CD4-positive, alpha-beta T cell (primary cell): Measurements from ENCODE around the gene PRSS53. TPM values are rescaled to one million over a fixed set of nuclear protein-coding genes. Genes with fewer than 3 reads are reported as not detected.

Experiments used
- ATAC-seq: fragments of 200-7000 bp; cut with Tn5 transposase; one replicate; pipeline ENCODE4 v1.10.0; 2022; ENCODE audit warnings: mild to moderate bottlenecking; ENCODE audit not compliant: poor library complexity
- CTCF ChIA-PET: fragments of 350-600 bp; sonication (Branson Sonifier 250); formaldehyde crosslinking; loops from one replicate; lab custom pipeline; 2021; ENCODE audit warnings: antibody characterized with exemption, inconsistent platforms; lab: Charles Lee
- POLR2A ChIA-PET: fragments of 350-600 bp; sonication (Branson Sonifier 250); formaldehyde crosslinking; loops from one replicate; lab custom pipeline; 2021; ENCODE audit warnings: antibody characterized with exemption, inconsistent platforms; lab: Charles Lee
- DNase-seq, 14 experiments: peaks; one replicate each; pipeline ENCODE4 v3.0.0-alpha.2; 2013 to 2020; ENCODE audit warnings: mixed read lengths in 2 of 14
- H3K27ac ChIP-seq, 2 donors: one replicate each; pipeline versions ENCODE4 v1.5.1 to v1.7.0; 2013; ENCODE audit warnings: low read length in 2 of 2, low read depth in 1 of 2, mild to moderate bottlenecking in 1 of 2
- H3K27me3 ChIP-seq, 2 experiments: 1 replicate in 1 of 2; 2 replicates in 1 of 2; pipeline versions ENCODE4 v1.6.1 to v1.7.0; 2013; ENCODE audit warnings: low read length in 2 of 2, control low read depth in 1 of 2, mild to moderate bottlenecking in 1 of 2, moderate library complexity in 1 of 2; ENCODE audit not compliant: insufficient read depth in 2 of 2, control insufficient read depth in 1 of 2
- H3K36me3 ChIP-seq: one replicate; pipeline ENCODE4 v1.6.1; 2013; ENCODE audit warnings: low read length, control low read depth; ENCODE audit not compliant: insufficient read depth
- H3K4me1 ChIP-seq: one replicate; pipeline ENCODE4 v1.6.1; 2013; ENCODE audit warnings: low read length, control low read depth; ENCODE audit not compliant: insufficient read depth
- H3K4me3 ChIP-seq: one replicate; pipeline ENCODE4 v1.5.1; 2013; ENCODE audit warnings: mild to moderate bottlenecking, low read length, moderate library complexity
- H3K9me3 ChIP-seq, 2 experiments: 1 replicate in 1 of 2; 2 replicates in 1 of 2; pipeline versions ENCODE4 v1.6.1 to v1.7.0; 2013; ENCODE audit warnings: low read length in 2 of 2, mild to moderate bottlenecking in 2 of 2, control low read depth in 1 of 2, moderate library complexity in 1 of 2; ENCODE audit not compliant: control insufficient read depth in 1 of 2, insufficient read depth in 1 of 2
- H3K27ac Mint-ChIP-seq: one replicate; pipeline ENCODE4 v1.8.0; 2020; ENCODE audit warnings: mixed read lengths
- H3K27me3 Mint-ChIP-seq: one replicate; pipeline ENCODE4 v1.8.0; 2021; ENCODE audit warnings: mixed read lengths
- H3K36me3 Mint-ChIP-seq: one replicate; pipeline ENCODE4 v1.8.0; 2021; ENCODE audit warnings: low read depth, mixed read lengths
- H3K4me1 Mint-ChIP-seq: one replicate; pipeline ENCODE4 v1.8.0; 2021; ENCODE audit warnings: low read depth, mixed read lengths
- H3K4me3 Mint-ChIP-seq: one replicate; pipeline ENCODE4 v1.8.0; 2020; ENCODE audit warnings: mild to moderate bottlenecking, mixed read lengths
- H3K9me3 Mint-ChIP-seq: one replicate; pipeline ENCODE4 v1.8.0; 2020; ENCODE audit warnings: mixed read lengths
- intact Hi-C, 2 experiments: fragments of 100-400 bp; cut with DNase I in 1 of 2; cut with micrococcal nuclease in 1 of 2; formaldehyde crosslinking; loops; one replicate each; pipeline versions ENCODE4 v1.15.1 to v1.9.0; 2023 to 2025; cut with DNase I, micrococcal nuclease
- total RNA-seq, 174 experiments: library from RNA in 2 of 174; stranded (reverse) in 2 of 174; gene quantifications; one replicate each; pipeline ENCODE4 v1.2.3 and lab custom pipeline; 2021 to 2026
- TF ChIP-seq, protein P1 (sequence below): fragments of 200-600 bp; IDR thresholded peaks from one replicate; pipeline ENCODE4 v1.8.0; 2022; ENCODE audit warnings: antibody characterized with exemption, mild to moderate bottlenecking

PRSS53 gene
- total RNA-seq, 2 experiments from 2014 or later, result 3.5 to 3.9 TPM

DNA sequence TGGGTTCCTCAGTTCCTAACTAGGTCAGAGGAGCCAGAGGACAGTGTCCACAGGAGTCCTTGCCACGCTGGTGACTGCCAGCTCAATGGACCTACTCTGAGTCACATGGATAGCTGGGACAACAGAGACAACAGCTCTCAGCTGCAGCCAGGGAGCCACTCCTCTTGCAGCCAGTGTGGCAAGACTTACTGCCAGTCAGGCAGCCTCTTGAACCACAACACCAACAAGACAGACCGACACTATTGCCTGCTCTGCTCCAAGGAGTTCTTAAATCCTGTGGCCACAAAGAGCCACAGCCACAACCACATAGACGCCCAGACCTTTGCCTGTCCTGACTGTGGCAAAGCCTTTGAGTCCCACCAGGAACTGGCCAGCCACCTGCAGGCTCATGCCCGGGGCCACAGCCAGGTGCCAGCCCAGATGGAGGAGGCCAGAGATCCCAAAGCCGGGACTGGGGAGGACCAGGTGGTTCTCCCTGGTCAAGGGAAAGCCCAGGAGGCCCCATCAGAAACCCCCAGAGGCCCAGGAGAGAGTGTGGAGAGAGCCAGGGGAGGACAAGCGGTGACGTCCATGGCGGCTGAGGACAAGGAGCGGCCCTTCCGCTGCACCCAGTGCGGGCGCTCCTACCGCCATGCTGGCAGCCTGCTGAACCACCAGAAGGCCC lies 7.9 kb downstream of the PRSS53 start:
- no peaks in the 10 kb centered on the region for H3K27me3 Mint-ChIP-seq
- ChIA-PET POLR2A (no interaction called here), CTCF (no interaction called here)
- TF ChIP-seq, protein P1, sequence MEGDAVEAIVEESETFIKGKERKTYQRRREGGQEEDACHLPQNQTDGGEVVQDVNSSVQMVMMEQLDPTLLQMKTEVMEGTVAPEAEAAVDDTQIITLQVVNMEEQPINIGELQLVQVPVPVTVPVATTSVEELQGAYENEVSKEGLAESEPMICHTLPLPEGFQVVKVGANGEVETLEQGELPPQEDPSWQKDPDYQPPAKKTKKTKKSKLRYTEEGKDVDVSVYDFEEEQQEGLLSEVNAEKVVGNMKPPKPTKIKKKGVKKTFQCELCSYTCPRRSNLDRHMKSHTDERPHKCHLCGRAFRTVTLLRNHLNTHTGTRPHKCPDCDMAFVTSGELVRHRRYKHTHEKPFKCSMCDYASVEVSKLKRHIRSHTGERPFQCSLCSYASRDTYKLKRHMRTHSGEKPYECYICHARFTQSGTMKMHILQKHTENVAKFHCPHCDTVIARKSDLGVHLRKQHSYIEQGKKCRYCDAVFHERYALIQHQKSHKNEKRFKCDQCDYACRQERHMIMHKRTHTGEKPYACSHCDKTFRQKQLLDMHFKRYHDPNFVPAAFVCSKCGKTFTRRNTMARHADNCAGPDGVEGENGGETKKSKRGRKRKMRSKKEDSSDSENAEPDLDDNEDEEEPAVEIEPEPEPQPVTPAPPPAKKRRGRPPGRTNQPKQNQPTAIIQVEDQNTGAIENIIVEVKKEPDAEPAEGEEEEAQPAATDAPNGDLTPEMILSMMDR, result no peak
- H3K4me3 Mint-ChIP-seq, result no peak overlapping the region
- Histone ChIP-seq H3K9me3 (no peaks in the 10 kb centered on the region), H3K4me1 (peaks cover 20% of the 10 kb centered on the region), H3K27ac (no peak overlapping the region), H3K36me3 (peaks cover 68% of the 10 kb centered on the region), H3K4me3 (no peak overlapping the region), H3K27me3 (no peaks in the 10 kb centered on the region)
- H3K9me3 Mint-ChIP-seq, result no peaks in the 10 kb centered on the region
- DNase-seq, result no peak
- ATAC-seq, result no peak
- intact Hi-C loops, result no loop called here
- peaks cover 13% of the 10 kb centered on the region for H3K4me1 Mint-ChIP-seq
- H3K27ac Mint-ChIP-seq, result no peak overlapping the region
- peaks cover 68% of the 10 kb centered on the region for H3K36me3 Mint-ChIP-seq

DNA sequence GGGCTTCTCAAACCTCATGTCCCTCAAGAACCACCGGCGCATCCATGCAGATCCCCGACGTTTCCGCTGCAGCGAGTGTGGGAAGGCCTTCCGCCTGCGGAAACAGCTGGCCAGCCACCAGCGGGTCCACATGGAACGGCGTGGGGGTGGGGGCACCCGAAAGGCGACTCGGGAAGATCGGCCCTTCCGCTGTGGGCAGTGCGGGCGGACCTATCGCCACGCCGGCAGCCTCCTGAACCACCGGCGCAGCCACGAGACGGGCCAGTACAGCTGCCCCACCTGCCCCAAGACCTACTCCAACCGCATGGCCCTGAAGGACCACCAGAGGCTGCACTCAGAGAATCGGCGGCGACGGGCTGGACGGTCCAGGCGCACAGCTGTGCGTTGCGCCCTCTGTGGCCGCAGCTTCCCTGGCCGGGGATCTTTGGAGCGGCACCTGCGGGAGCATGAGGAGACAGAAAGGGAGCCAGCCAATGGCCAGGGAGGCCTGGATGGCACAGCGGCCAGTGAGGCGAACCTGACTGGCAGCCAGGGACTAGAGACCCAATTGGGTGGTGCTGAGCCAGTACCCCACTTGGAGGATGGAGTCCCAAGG lies 8.6 kb downstream of the PRSS53 start:
- no peak overlapping the region for H3K4me3 ChIP-seq
- no peak for DNase-seq
- H3K27me3 ChIP-seq, result no peaks in the 10 kb centered on the region
- no peak overlapping the region for H3K27ac ChIP-seq
- H3K36me3 ChIP-seq, result peaks cover 68% of the 10 kb centered on the region
- no peaks in the 10 kb centered on the region for H3K9me3 Mint-ChIP-seq
- H3K36me3 Mint-ChIP-seq, result peaks cover 63% of the 10 kb centered on the region
- intact Hi-C loops, result no loop called here
- H3K4me1 ChIP-seq, result peaks cover 27% of the 10 kb centered on the region
- ChIA-PET CTCF (no interaction called here), POLR2A (no interaction called here)
- H3K9me3 ChIP-seq, result no peaks in the 10 kb centered on the region
- TF ChIP-seq, protein P1, result no peak
- no peaks in the 10 kb centered on the region for H3K27me3 Mint-ChIP-seq
- H3K27ac Mint-ChIP-seq, result no peak overlapping the region
- no peak for ATAC-seq
- H3K4me3 Mint-ChIP-seq, result no peak overlapping the region
- peaks cover 13% of the 10 kb centered on the region for H3K4me1 Mint-ChIP-seq

DNA sequence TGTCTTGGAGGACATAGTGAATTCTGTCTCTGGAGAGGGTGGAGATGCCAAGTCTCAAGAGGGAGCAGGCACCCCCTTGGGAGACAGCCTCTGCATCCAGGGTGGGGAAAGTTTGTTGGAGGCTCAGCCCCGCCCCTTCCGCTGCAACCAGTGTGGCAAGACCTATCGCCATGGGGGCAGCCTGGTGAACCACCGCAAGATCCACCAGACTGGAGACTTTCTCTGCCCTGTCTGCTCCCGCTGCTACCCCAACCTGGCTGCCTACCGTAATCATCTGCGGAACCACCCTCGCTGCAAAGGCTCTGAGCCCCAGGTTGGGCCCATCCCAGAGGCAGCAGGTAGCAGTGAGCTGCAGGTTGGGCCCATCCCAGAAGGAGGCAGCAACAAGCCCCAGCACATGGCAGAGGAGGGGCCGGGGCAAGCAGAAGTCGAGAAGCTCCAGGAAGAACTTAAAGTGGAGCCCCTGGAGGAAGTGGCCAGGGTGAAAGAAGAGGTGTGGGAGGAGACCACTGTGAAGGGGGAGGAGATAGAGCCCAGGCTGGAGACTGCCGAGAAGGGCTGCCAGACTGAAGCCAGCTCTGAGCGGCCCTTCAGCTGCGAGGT lies 9.3 kb downstream of the PRSS53 start:
- Histone ChIP-seq H3K27me3 (no peaks in the 10 kb centered on the region), H3K9me3 (no peaks in the 10 kb centered on the region), H3K27ac (no peak overlapping the region), H3K36me3 (peaks cover 66% of the 10 kb centered on the region), H3K4me1 (peaks cover 34% of the 10 kb centered on the region), H3K4me3 (no peak overlapping the region)
- ATAC-seq (no peak), DNase-seq (no peak)
- H3K36me3 Mint-ChIP-seq, result peaks cover 70% of the 10 kb centered on the region
- no peaks in the 10 kb centered on the region for H3K9me3 Mint-ChIP-seq
- intact Hi-C loops, result loop anchor here in 1 of 2 experiments (10.0 kb wide), 2 partner anchors 125 to 155 kb away; partner anchors contain the start of genes FBXL19 and SETD1A
- no peaks in the 10 kb centered on the region for H3K27me3 Mint-ChIP-seq
- ChIA-PET POLR2A (no interaction called here), CTCF (no interaction called here)
- H3K27ac Mint-ChIP-seq, result no peak overlapping the region
- TF ChIP-seq, protein P1, result no peak
- no peak overlapping the region for H3K4me3 Mint-ChIP-seq
- peaks cover 20% of the 10 kb centered on the region for H3K4me1 Mint-ChIP-seq
